Measurements from ENCODE around the gene SDS. TPM values are rescaled to one million over a fixed set of nuclear protein-coding genes. Genes with fewer than 3 reads are reported as not detected.

The SDS gene
- polyA plus RNA-seq, 4 donors: 0.22 to 0.32 TPM; not detected in 2

DNA sequence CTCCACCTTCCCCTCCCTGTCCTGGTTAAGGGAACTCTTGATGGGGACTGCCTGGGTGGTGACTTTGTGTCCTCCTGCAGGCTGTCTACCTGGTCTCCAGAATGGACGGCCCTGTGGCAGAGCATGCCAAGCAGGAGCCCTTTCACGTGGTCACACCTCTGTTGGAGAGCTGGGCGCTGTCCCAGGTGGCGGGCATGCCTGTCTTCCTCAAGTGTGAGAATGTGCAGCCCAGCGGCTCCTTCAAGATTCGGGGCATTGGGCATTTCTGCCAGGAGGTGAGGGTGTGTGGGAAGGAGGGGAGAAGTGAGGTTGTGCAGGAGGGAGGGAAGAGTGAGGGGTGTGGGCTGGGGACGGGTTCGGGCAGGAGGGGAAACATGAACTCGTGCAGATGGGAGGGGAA, 24.2 kb upstream of the SDS start:
- DNase-seq (ENCODE audit: low read depth in 4 of 4, low spot score in 3 of 4): no peak

- no peak for DNase-seq (ENCODE audit: low read depth in 4 of 4, low spot score in 3 of 4)
Observed at GRCh38 chr12:113425960-113426453, 22.3 kb upstream of the SDS start.

DNA sequence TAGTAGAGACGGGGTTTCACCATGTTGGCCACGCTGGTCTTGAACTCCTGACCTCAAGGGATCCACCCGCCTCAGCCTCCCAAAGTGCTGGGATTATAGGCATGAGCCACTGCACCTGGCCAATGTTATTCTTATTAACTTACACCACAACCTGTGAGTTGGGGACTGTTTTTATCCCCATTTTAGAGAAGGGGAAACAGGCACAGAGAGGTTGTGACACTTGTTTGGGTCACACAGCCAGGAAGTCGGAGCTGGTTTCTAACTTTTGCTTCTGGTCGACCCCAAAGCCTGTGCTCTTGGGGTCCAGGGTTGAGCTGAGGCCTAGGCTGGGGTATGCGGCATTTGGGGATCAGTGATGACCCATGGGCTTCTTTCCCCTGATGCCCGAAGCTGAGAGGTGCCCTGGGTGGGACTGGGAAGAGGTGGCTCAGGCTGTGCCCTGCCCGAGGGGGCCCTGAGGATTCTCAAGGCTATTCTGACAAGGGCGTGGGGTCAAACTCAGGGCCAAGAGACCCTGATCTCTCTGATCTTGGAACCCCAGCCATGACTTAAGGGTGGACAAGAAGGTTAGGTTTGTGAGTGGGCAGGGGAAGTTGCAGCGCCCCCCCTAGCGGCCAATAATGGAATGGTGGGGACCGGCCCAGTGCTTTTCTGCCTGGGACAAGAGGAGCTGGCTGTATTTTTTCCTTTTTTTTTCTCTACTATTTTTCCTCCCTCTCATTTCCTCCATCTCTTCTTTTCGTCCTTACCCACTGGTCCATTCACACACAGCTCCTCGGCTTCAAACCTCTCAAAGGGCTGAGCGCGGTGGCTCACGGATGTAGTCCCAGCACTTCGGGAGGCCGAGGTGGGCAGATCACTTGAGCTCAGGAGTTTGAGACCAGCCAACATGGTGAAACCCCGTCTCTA, 21.5 kb upstream of the SDS start:
- no peak for DNase-seq (ENCODE audit: low read depth in 4 of 4, low spot score in 3 of 4)

DNA sequence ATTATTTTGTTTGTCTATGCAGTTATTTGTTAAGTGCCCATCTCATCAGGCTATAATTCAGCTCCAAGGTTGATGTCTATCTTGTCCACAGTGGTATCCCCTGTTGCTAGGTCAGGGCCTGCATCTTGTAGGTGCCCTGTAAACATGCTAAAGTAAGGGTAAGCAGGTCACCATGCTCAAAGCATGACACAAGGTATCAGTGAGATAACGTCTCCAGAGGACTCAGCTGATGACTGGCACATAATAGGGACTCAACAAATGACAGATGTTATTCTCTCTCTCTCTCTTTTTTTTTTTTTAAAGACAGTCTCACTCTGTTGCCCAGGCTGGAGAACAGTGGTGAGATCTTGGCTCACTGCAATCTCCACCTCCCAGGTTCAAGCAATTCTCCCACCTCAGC, 20.8 kb upstream of the SDS start:
- no peak for DNase-seq (ENCODE audit: low read depth in 4 of 4, low spot score in 3 of 4)

DNA sequence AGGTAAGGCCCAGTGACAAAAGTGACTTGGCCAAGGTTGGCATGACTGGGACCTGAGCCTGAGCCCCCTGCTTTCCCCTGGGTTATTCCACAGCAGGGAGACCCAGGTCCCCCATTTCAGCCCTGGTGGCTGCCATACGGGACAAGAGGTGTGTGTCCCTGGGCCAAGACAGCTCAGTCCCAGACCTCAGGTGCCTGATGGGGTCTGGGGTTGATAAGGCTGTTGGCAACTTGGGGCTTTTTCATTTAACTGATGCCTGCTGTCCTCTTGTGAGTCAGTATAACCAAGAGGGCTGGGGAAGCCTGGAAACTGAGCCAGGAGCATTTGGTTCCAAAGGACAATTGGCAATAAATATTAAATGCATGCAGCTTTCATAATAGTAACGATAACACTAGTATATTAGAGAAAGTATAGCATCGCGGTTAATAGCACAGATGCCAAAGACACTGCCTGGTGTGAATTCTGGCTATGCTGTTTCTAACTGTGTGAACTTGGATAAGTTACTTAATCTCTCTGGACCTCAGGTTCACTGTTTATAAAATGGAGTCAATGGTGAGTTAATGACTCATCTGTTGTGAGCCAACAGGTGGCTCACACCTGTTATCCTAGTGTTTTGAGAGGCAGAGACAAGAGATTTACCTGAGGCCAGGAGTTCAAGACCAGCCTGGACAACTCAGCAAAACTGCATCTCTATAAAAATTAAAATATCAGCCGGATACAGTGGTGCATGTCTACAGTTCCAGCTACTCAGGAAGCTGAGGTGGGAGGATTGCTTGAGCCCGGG, 19.4 kb upstream of the SDS start:
- no peak for DNase-seq (ENCODE audit: low read depth in 4 of 4, low spot score in 3 of 4)

- peak; percentile 38 to 71 (median 50) for DNase-seq (ENCODE audit: low read depth in 4 of 4, low spot score in 3 of 4)
Observed at GRCh38 chr12:113422030-113422885, 18.6 kb upstream of the SDS start, which contains the start of gene SDSL. Gene SDSL (plus strand): TSS chr12:113422380. CDS start chr12:113427983, 5,603 bp downstream.

- no peak for DNase-seq (ENCODE audit: low read depth in 4 of 4, low spot score in 3 of 4)
Observed at GRCh38 chr12:113420996-113421595, 17.4 kb upstream of the SDS start.

- DNase-seq (ENCODE audit: low read depth in 4 of 4, low spot score in 3 of 4): no peak
Observed at GRCh38 chr12:113418213-113418879, 14.7 kb upstream of the SDS start.

DNA sequence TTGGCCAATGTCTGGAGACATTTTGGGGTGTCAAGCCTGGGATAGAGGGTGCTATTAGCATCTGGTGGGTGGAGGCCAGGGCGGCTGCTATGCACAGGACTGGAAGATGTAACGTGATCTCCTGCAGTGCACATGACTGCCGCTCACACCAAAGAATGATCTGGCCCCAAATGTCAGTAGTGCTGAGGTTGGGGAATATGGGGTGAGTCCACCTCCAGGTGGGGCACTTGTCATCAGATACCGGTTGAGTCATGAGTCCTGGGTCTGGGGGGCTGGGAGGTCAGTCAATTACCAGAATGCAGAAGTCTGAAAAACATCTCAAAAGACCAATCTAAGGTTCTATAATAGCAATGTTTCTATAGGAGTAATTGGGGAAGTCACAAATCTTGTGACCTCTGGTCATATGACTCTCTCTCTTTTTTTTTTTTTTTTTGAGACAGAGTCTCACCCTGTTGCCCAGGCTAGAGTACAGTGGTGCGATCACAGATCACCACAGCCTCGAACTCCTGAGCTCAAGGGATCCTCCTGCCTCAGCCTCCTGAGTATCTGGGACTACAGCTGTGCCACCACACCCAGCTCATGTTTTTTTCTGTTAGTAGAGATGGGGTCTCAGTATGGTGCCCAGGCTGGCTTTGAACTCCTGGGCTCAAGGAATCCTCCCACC, 12.5 kb upstream of the SDS start:
- no peak for DNase-seq (ENCODE audit: low read depth in 4 of 4, low spot score in 3 of 4)

GRCh38 chr12:113414519-113415038, 10.9 kb upstream of the SDS start:
- DNase-seq (ENCODE audit: low read depth in 4 of 4, low spot score in 3 of 4): no peak

- no peak for DNase-seq (ENCODE audit: low read depth in 4 of 4, low spot score in 3 of 4)
Observed at GRCh38 chr12:113413488-113413939, 9.8 kb upstream of the SDS start.

DNA sequence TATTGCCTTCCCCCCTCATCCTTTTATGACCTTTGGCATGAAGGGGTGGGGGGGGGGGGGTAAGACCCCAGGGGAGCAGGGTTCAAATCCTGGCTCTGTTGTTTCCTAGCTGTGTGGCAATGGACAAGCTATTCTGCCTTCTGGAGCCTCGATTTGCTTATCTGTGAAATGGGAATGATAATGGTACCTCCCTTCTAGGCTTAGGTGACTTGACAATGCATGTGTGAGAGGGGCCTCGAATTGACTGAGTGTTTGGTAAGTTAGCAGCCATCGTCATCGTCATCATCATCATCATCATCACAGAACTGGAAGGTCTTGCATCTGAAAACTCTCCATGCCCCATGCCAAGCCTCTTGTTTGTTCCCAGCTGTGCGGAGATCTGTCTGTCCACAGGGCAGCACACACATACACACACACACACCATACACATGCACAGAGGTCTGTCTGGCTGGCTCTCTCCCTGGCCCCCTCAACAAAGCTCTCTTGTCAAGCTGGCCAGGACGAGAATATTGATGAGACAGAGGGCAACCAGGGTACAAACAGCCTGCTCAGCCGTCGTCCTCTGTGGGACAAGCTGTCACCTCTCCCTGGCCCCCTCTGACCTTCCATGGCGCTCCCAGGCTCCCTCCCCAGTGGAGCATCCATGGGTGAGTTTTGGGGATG, 5.9 kb upstream of the SDS start:
- no peak for DNase-seq (ENCODE audit: low read depth in 4 of 4, low spot score in 3 of 4)

DNA sequence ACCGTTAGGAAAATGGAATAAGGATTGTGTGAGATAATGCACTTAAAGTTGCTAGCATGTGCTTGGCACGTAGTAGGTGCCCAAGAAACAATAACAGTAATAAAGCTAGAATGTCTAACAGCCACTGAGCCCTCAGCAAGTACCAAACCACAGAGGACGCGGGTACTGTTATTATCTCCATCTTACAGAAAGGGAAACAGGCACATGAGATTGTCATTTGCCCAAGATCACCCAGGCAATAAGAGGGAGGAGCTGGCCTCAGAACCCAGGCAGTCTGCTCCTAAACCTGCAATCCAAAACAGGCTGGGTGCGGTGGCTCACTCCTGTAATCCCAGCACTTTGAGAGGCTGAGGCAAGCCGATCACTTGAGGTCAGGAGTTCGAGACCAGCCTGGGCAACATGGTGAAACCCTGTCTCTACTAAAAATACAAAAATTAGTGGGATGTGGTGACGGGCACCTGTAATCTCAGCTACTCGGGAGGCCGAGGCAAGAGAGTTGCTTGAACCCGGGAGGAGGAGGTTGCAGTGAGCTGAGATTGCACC, 5.1 kb upstream of the SDS start:
- no peak for DNase-seq (ENCODE audit: low read depth in 4 of 4, low spot score in 3 of 4)

DNA sequence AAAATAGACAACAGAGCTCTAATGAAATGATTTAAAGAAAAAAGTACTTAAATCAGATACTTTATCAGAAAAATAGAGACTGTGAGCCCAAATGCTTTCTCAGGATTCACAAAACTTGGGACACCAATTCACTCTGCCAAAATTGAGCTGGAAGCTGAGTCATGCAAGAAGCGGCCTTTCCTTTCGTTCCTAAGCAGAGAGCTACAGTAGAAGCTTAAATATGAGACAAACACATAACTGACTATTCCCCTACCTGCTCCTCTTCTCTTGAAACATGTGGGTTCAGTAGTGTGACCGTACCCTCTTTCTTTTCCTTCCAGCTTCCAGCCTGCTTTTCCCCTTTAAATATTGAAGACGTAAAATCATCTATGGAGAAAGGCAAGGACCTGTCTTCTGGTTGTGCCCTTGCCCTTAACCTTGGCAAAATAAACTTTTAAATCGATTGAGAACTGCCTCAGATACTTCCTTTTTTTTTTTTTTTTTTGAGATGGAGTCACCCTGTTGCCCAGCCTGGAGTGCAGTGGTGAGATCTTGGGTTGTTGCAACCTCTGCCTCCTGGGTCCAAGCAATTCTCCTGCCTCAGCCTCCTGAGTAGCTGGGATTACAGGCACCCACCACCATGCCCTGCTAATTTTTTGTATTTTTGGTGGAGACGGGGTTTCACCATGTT, 4.4 kb upstream of the SDS start:
- DNase-seq (ENCODE audit: low read depth in 4 of 4, low spot score in 3 of 4): no peak

DNA sequence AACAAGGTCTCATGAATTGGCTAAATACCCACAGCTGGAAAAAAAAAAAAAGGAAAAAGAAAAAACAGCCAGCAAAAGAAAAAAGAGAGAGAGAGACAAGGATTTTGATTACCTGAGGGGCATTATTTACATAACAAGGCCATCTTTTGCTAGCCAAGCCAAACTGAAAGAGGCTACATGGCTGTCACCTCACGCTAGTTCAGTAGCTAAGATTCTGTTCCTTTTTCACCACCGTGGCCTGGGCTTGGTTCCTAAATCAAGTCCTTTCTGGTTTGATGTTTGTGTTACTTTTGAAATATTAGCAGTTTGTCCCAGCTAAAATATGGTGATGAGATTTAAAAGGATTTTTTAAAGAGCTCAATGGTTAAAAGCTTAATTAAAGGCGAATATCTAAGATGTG, 2.0 kb upstream of the SDS start:
- no peak for DNase-seq (ENCODE audit: low read depth in 4 of 4, low spot score in 3 of 4)

DNA sequence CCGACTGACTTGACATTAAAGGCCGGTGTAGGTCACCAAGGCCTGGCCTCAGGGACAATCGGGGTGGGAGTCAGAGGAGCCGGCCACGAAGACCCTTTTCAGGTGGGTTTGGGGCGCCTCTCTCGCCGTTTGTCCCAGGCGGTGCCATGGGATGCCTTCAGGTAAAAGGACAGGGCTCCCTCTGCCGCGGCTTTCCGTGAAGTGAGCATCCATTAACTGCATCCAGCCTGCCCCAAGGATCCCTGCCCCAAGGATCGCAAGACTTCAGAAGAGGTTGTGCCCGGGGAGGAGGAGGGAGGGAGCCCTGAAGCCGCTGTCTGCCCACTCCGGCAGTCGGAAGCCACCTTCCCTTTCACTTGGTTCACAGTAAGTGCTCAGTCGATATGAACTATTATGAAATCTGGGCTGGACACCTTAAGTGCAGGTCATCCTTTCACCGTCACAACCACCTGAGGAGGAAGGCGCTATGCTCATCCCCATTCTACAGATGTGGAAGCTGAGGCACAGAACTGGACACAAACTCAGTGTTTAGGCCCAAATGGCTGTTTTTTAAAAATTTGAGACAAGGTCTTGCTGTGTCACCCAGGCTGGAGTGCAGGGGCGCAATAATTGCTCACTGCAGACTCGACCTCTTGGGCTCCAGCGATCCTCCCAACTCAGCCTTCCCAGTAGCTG, 964 bp downstream of the SDS start:
- DNase-seq (ENCODE audit: low read depth in 4 of 4, low spot score in 3 of 4): no peak

Data from right renal pelvis (tissue), 4 donors.